Loucy (cell line): ENCODE results near the gene SPTBN2.

Experiments used
- H2AFZ ChIP-seq: fragments of 200-600 bp; sonication (generic); 2 replicates; pipeline ENCODE4 v1.6.0; 2016; ENCODE audit warnings: antibody characterized with exemption, mild to moderate bottlenecking, low read length, moderate library complexity
- H3F3A ChIP-seq: fragments of 200-600 bp; 2 replicates; pipeline ENCODE4 v1.6.0; 2016; ENCODE audit warnings: antibody characterized with exemption, low read depth, mild to moderate bottlenecking
- H3K27me3 ChIP-seq: fragments of 200-600 bp; sonication (generic); 2 replicates; pipeline ENCODE4 v1.6.1; 2014; ENCODE audit warnings: low read length, mild to moderate bottlenecking; ENCODE audit not compliant: insufficient read depth, poor library complexity, severe bottlenecking
- H3K36me3 ChIP-seq: fragments of 200-600 bp; sonication (generic); 2 replicates; pipeline ENCODE4 v1.6.1; 2016; ENCODE audit warnings: low read length; ENCODE audit not compliant: insufficient read depth
- H3K4me1 ChIP-seq: fragments of 200-600 bp; sonication (generic); 2 replicates; pipeline ENCODE4 v1.5.1; 2014; ENCODE audit warnings: low read length, mild to moderate bottlenecking; ENCODE audit not compliant: insufficient read depth, poor library complexity, severe bottlenecking
- H3K4me2 ChIP-seq: fragments of 200-600 bp; sonication (generic); 2 replicates; pipeline ENCODE4 v1.6.0; 2014; ENCODE audit warnings: antibody characterized with exemption, low read length, low read depth, mild to moderate bottlenecking; ENCODE audit not compliant: poor library complexity, severe bottlenecking
- H3K4me3 ChIP-seq: fragments of 200-600 bp; sonication (generic); 2 replicates; pipeline ENCODE4 v1.5.1; 2014; ENCODE audit warnings: low read length, mild to moderate bottlenecking, mixed read lengths; ENCODE audit not compliant: poor library complexity, severe bottlenecking
- H3K79me2 ChIP-seq: fragments of 200-600 bp; sonication (generic); 2 replicates; pipeline ENCODE4 v1.6.1; 2014; ENCODE audit warnings: low read length; ENCODE audit not compliant: insufficient read depth
- H3K9ac ChIP-seq: fragments of 200-600 bp; sonication (generic); 2 replicates; pipeline ENCODE4 v1.6.0; 2014; ENCODE audit warnings: mild to moderate bottlenecking, low read depth, low read length, moderate library complexity; ENCODE audit not compliant: poor library complexity, severe bottlenecking
- H3K9me2 ChIP-seq: fragments of 200-600 bp; sonication (generic); replicated peaks from 2 replicates; pipeline ENCODE4 v1.6.1; 2016; ENCODE audit warnings: low read depth, low read length, mixed read lengths
- H3K9me3 ChIP-seq: fragments of 200-600 bp; sonication (generic); 2 replicates; pipeline ENCODE4 v1.6.1; 2014; ENCODE audit warnings: mild to moderate bottlenecking, antibody characterized with exemption, low read length, low read depth; ENCODE audit not compliant: insufficient read depth
- H4K20me1 ChIP-seq: fragments of 200-600 bp; sonication (generic); 2 replicates; pipeline ENCODE4 v1.6.0; 2014; ENCODE audit warnings: antibody characterized with exemption, low read length, mild to moderate bottlenecking; ENCODE audit not compliant: insufficient read depth, poor library complexity, severe bottlenecking
- CTCF ChIP-seq: fragments of 200-600 bp; sonication (generic); conservative IDR thresholded peaks from 2 replicates; pipeline ENCODE4 v1.5.1; 2014; ENCODE audit warnings: mild to moderate bottlenecking, antibody characterized with exemption, low read length
- EZH2phosphoT487 ChIP-seq: fragments of 200-600 bp; IDR thresholded peaks from 2 replicates; pipeline ENCODE4 v1.6.1; 2018; ENCODE audit warnings: antibody characterized with exemption, mild to moderate bottlenecking, moderate library complexity, borderline replicate concordance

SPTBN2 gene

GRCh38 chr11:66694056-66694410 lies 35.0 kb downstream of the SPTBN2 start:
- no peak for TF ChIP-seq EZH2phosphoT487
- TF ChIP-seq CTCF = no peak
- peaks cover 10% of the 10 kb centered on the region for H3K4me1 ChIP-seq
- no peaks in the 10 kb centered on the region for H3K27me3 ChIP-seq
- H3K9me2 ChIP-seq = no peaks in the 10 kb centered on the region
- H3K4me2 ChIP-seq = no peak overlapping the region
- H3F3A ChIP-seq = no peaks in the 10 kb centered on the region
- H3K9me3 ChIP-seq = no peaks in the 10 kb centered on the region
- H3K79me2 ChIP-seq = no peaks in the 10 kb centered on the region
- H3K36me3 ChIP-seq = peaks cover 2% of the 10 kb centered on the region; the same call in 1 of the 2 replicates
- H2AFZ ChIP-seq = no peak overlapping the region
- H3K4me3 ChIP-seq = no peak overlapping the region
- H3K9ac ChIP-seq = no peak overlapping the region
- H4K20me1 ChIP-seq = no peaks in the 10 kb centered on the region

GRCh38 chr11:66693356-66694055 lies 35.5 kb downstream of the SPTBN2 start:
- H3K79me2 ChIP-seq = no peaks in the 10 kb centered on the region
- H3K36me3 ChIP-seq = no peaks in the 10 kb centered on the region; the same call in 1 of the 2 replicates
- no peaks in the 10 kb centered on the region for H3F3A ChIP-seq
- no peak overlapping the region for H3K4me3 ChIP-seq
- H3K9ac ChIP-seq = no peak overlapping the region
- no peaks in the 10 kb centered on the region for H3K9me2 ChIP-seq
- H2AFZ ChIP-seq = no peak overlapping the region
- H4K20me1 ChIP-seq = no peaks in the 10 kb centered on the region
- H3K27me3 ChIP-seq = no peaks in the 10 kb centered on the region
- H3K9me3 ChIP-seq = no peaks in the 10 kb centered on the region
- peaks cover 5% of the 10 kb centered on the region for H3K4me1 ChIP-seq
- H3K4me2 ChIP-seq = no peak overlapping the region
- TF ChIP-seq EZH2phosphoT487 (no peak), CTCF (no peak)

- no peak for TF ChIP-seq EZH2phosphoT487
- no peak for TF ChIP-seq CTCF
- no peaks in the 10 kb centered on the region for H3K9me3 ChIP-seq
- no peaks in the 10 kb centered on the region; the same call in 1 of the 2 replicates for H3K36me3 ChIP-seq
- no peak overlapping the region for H2AFZ ChIP-seq
- no peaks in the 10 kb centered on the region for H3K9me2 ChIP-seq
- H3K4me2 ChIP-seq = no peak overlapping the region
- no peaks in the 10 kb centered on the region for H3K27me3 ChIP-seq
- no peaks in the 10 kb centered on the region for H3F3A ChIP-seq
- no peak overlapping the region for H3K9ac ChIP-seq
- H3K79me2 ChIP-seq = no peaks in the 10 kb centered on the region
- no peaks in the 10 kb centered on the region for H4K20me1 ChIP-seq
- H3K4me1 ChIP-seq = peaks cover 3% of the 10 kb centered on the region
- H3K4me3 ChIP-seq = no peak overlapping the region
Measured at GRCh38 chr11:66692871-66693331, 36.1 kb downstream of the SPTBN2 start.
